ENCODE measurements around the gene PPM1A. TPM values are rescaled to one million over a fixed set of nuclear protein-coding genes. Genes with fewer than 3 reads are reported as not detected.

Gene PPM1A
- total and polyA plus RNA-seq, 5 donors from 2014 or later: 15.0 to 83.3 (median 20.9) TPM

DNA sequence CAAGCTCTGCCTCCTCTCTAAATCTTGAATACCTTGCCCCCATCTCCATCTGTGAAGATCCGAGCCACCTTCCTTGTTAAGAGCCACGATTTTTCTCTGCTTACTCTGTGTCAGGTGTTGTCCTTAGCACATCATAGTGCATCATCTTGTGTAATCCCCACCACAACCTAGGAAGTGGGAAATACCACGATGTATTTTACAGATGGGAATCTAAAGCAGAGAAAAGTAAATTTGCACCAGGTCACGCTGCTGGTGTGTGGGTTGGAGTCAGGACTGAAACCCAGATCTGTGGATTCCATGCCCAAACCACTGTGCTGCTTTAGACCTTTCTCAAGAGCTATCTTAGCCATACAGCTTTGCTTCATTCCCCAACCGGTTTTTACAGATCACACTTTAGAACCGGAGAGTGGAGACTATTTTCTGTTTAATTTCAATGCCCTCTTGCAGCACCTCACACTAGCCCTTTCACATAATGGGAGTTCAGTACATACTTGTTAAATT, 94.6 kb downstream of the PPM1A start:
- H3K4me3 Mint-ChIP-seq: no peak overlapping the region
- H3K27ac Mint-ChIP-seq: peak overlapping the region in 1 of 3 donors; percentile 15
- no peaks in the 10 kb centered on the region for H3K36me3 Mint-ChIP-seq
- H3K36me3 ChIP-seq (ENCODE audit: control insufficient read depth, insufficient read depth, low read length): no peaks in the 10 kb centered on the region
- H3K27me3 ChIP-seq (ENCODE audit: control insufficient read depth, insufficient read depth, low read length): peaks cover 16% of the 10 kb centered on the region
- H3K4me1 ChIP-seq (ENCODE audit: control insufficient read depth, insufficient read depth, low read length, poor library complexity, severe bottlenecking): no peaks in the 10 kb centered on the region
- no peak overlapping the region for H3K4me3 ChIP-seq (ENCODE audit: low read depth, low read length)
- H3K27me3 Mint-ChIP-seq: peaks cover 37% of the 10 kb centered on the region
- DNase-seq (no peak), ATAC-seq (ENCODE audit: low read depth in 2 of 2) (no peak)
- H3K9me3 ChIP-seq (ENCODE audit: control insufficient read depth in 2 of 2, low read length in 2 of 2): no peaks in the 10 kb centered on the region
- peaks cover 0 to 4% (median 3%) of the 10 kb centered on the region in 7 donors for H3K9me3 Mint-ChIP-seq
- H3K4me1 Mint-ChIP-seq: peaks cover 0 to 7% (median 0%) of the 10 kb centered on the region in 4 donors
- no peak overlapping the region for H3K27ac ChIP-seq (ENCODE audit: insufficient read depth, low read length, poor library complexity, severe bottlenecking)

DNA sequence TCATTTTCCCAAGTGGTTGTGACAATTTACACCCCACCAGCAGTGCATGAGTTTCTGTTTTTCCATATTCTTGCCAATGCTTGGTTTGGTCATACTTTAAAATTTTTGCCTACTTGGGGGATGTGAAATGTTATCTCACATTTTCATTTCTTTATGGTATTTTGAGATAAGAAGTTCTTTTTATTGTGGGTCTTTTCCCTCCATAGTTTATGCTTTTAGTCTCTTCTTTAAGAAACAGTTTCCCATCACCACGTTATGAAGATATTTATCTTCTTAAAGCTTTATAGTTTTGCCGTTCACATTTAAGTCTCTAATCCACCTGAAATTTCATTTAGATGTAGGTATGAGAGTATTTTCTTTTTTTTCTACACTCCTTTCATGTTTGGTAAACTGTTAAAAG, 95.7 kb downstream of the PPM1A start:
- H3K36me3 Mint-ChIP-seq: no peaks in the 10 kb centered on the region
- no peak overlapping the region for H3K4me3 Mint-ChIP-seq
- DNase-seq: no peak
- peaks cover 0 to 7% (median 0%) of the 10 kb centered on the region in 4 donors for H3K4me1 Mint-ChIP-seq
- H3K9me3 Mint-ChIP-seq: peaks cover 0 to 4% (median 3%) of the 10 kb centered on the region in 7 donors
- peaks cover 32% of the 10 kb centered on the region for H3K27me3 Mint-ChIP-seq
- Histone ChIP-seq H3K27me3 (ENCODE audit: control insufficient read depth, insufficient read depth, low read length) (peaks cover 8% of the 10 kb centered on the region), H3K27ac (ENCODE audit: insufficient read depth, low read length, poor library complexity, severe bottlenecking) (no peak overlapping the region), H3K9me3 (ENCODE audit: control insufficient read depth in 2 of 2, low read length in 2 of 2) (no peaks in the 10 kb centered on the region), H3K36me3 (ENCODE audit: control insufficient read depth, insufficient read depth, low read length) (no peaks in the 10 kb centered on the region), H3K4me3 (ENCODE audit: low read depth, low read length) (no peak overlapping the region), H3K4me1 (ENCODE audit: control insufficient read depth, insufficient read depth, low read length, poor library complexity, severe bottlenecking) (no peaks in the 10 kb centered on the region)
- ATAC-seq (ENCODE audit: low read depth in 2 of 2): no peak
- no peak overlapping the region for H3K27ac Mint-ChIP-seq

DNA sequence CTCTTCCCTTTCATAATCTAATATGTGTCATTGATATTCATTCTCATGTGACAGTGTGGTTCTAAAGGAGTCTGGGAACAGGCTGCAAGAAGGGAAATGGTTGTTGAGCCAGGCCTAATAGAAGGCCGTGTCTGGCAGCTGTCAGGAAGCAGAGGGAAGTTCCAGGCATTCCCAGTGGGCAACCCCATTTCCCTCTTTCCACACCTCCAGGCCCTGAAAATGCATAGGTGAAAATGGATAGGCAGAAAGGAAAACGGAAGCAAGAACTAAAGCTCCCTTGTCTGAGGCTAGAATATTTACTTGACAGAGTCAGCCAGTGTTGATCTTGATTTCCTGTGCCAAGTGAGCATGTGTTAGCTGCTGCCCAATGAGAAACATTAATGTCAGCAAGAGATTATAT, 97.7 kb downstream of the PPM1A start:
- Histone ChIP-seq H3K4me1 (ENCODE audit: control insufficient read depth, insufficient read depth, low read length, poor library complexity, severe bottlenecking) (no peaks in the 10 kb centered on the region), H3K27me3 (ENCODE audit: control insufficient read depth, insufficient read depth, low read length) (peaks cover 11% of the 10 kb centered on the region), H3K4me3 (ENCODE audit: low read depth, low read length) (no peak overlapping the region), H3K36me3 (ENCODE audit: control insufficient read depth, insufficient read depth, low read length) (no peaks in the 10 kb centered on the region), H3K27ac (ENCODE audit: insufficient read depth, low read length, poor library complexity, severe bottlenecking) (no peak overlapping the region), H3K9me3 (ENCODE audit: control insufficient read depth in 2 of 2, low read length in 2 of 2) (no peaks in the 10 kb centered on the region)
- H3K27me3 Mint-ChIP-seq: peaks cover 34% of the 10 kb centered on the region
- DNase-seq (peak in 1 of 3 donors; percentile 7), ATAC-seq (ENCODE audit: low read depth in 2 of 2) (no peak)
- peaks cover 0 to 7% (median 0%) of the 10 kb centered on the region in 4 donors for H3K4me1 Mint-ChIP-seq
- H3K36me3 Mint-ChIP-seq: no peaks in the 10 kb centered on the region
- no peak overlapping the region for H3K4me3 Mint-ChIP-seq
- no peak overlapping the region for H3K27ac Mint-ChIP-seq
- peaks cover 0 to 4% (median 3%) of the 10 kb centered on the region in 7 donors for H3K9me3 Mint-ChIP-seq

DNA sequence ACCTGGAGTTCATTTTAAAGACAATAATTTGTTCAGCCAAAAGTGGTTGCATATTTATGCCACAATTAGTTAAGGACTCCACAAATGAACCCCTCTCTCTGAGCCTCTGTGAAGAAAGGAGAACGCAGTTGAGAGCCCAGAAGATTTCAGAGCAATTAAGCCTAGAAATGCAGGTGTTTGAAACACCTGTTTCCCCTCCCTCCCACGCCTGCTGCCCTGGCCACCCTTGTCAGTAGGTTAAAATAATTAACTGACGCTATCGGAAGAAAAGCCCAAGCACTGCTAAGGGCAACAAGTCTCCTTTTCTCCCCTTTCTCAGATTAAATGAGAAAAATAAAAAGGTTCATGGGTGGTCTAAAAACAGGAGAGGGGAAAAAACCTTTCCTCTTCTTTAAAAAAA, 99.2 kb downstream of the PPM1A start:
- Histone ChIP-seq H3K27ac (ENCODE audit: insufficient read depth, low read length, poor library complexity, severe bottlenecking) (no peak overlapping the region), H3K9me3 (ENCODE audit: control insufficient read depth in 2 of 2, low read length in 2 of 2) (no peaks in the 10 kb centered on the region), H3K4me3 (ENCODE audit: low read depth, low read length) (no peak overlapping the region), H3K27me3 (ENCODE audit: control insufficient read depth, insufficient read depth, low read length) (peaks cover 13% of the 10 kb centered on the region), H3K4me1 (ENCODE audit: control insufficient read depth, insufficient read depth, low read length, poor library complexity, severe bottlenecking) (no peaks in the 10 kb centered on the region), H3K36me3 (ENCODE audit: control insufficient read depth, insufficient read depth, low read length) (no peaks in the 10 kb centered on the region)
- Mint-ChIP-seq H3K4me3 (no peak overlapping the region), H3K27ac (no peak overlapping the region), H3K27me3 (peaks cover 39% of the 10 kb centered on the region), H3K4me1 (peaks cover 0 to 7% (median 0%) of the 10 kb centered on the region in 4 donors), H3K9me3 (peaks cover 0 to 4% (median 0%) of the 10 kb centered on the region in 7 donors), H3K36me3 (no peaks in the 10 kb centered on the region)
- DNase-seq (no peak), ATAC-seq (ENCODE audit: low read depth in 2 of 2) (no peak)

Other genes with a start within 250 kb of the PPM1A start
- 34.7 TPM for gene PCNX4, start 157.3 kb upstream of the PPM1A start, total RNA-seq
- gene PCNX4, start 157.3 kb upstream of the PPM1A start, polyA plus RNA-seq: 10 to 100 TPM; 14.1 to 18.4 (median 16.2) TPM
- 34.6 TPM for gene DHRS7, start 83.8 kb upstream of the PPM1A start, total RNA-seq
- 100 to 1,000 TPM; 172 to 210 (median 182) TPM for gene DHRS7, start 83.8 kb upstream of the PPM1A start, polyA plus RNA-seq
- gene C14orf39, start 236.8 kb downstream of the PPM1A start, total RNA-seq: not detected
- not detected for gene C14orf39, start 236.8 kb downstream of the PPM1A start, polyA plus RNA-seq

Measured in CD4-positive, CD25-positive, alpha-beta regulatory T cell (primary cell).